DMS153 treated with DMSO at 0.1 percent for 48 hours (cell line): ENCODE data around the gene RTTN.
"Not testable (repeated sequence)": the region's sequence is repeated elsewhere in the genome, so short reads cannot be mapped to it uniquely, and the experiment has no call there.

ENCODE experiments used
- DNase-seq: peaks from one replicate; lab custom pipeline; 2025; ENCODE audit not compliant: unreplicated experiment; lab: John Stamatoyannopoulos, UW

Gene RTTN, protein sequence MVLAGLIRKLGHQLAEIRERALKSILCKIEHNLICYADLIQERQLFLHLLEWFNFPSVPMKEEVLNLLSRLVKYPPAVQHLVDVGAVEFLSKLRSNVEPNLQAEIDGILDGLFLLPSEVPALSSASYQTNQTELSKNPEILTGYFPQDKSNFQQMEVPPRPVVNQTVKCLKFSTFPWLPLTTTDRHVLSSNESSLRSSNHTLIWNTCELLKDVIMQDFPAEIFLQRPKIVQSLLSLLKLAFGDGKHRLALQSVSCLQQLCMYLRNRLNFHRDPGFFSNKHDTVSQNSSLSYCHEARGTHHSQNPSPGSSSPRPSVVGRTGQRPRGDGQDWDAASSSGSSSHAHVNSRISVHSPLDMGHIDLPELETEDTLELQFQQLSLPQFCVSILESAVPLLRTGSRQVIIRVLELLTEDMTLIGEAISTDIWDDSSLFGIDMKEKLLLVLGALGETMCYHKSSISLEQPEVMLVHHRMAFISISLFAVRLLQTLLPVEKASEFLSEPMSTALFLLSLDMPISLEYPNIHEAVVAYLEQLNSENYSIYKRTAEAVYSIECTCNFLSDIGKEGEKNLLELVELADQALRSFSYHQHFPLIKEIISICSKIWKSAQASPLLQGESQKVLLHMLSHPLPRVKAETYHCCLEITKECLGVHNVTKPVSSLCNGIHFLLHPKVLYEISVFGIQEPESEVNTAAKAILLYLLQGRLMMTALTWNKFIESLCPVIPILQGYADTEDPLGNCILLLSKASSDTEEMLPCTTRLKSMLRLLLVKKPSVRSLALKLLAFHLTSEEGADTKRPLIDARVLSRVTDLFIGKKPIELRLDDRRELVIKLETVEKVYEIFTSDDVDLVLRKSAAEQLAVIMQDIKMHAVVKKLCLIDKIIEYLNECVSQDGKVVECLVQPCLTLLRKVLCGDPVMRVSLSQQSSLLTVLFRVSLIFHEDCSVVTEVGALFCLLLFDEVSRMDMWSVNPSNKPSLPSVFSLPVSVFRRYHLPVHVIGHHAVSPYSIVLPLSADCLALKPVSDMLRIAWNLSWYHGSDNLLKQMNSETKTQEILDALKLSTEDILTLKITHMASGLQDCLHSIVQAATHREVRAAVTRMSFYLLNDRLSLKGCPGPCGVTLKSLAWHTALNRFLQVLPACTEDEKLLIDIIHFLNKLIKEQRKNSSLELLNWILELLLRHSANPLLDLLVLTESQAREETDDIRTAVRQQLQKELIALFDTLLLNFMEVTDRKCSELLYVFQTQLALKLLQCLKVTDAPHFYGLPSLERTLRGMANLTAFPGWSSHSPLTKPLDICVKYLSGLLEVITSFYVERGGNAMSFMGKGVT (N-terminal part only)

DNA sequence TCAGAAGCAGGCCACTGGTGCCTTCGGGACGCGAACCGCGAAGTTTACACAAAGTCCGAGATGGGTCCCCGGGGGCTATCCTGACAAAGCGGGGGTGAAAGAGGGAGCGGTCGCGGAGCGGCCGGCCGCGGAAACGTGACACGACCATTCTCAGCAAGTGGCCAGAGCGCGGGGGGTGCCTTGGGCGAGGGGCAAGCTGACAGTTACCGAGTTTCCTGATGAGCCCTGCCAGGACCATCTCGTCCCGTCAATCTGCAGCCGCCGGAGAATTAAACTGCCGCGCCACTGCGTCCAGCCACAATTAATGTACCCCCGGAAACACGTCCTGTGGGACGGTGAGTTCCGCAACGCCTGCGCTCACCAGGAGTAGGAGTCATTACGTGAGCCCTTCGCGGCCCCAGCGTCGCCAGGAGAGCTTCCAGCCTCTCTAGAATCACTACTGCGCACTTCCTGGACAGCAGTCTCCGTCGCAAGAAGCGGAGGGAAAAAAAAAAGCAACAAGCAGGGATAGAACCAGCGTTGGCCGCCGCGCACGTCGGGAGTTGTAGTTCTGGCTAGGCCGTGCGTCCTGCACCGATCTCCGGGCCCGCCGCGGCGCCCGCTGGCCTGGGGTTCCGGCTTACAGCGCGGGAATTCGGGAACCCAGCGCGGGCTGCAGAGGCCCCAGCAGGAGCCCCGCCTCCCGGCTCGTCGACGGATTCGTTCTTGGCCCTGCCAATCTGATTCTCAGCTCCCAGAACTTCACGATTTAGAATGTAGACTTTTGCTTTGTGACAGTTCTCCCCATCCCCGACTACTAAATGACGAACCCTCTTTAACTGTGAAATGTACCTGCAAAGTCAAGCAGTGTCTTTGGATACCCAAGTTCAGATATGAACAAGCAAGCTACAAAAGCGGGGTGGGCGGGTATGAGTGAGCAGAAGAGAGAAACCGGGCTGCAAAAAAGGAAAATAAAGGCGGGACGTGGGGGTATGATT, at the start of gene RTTN:
TSS of gene RTTN (minus strand) at position 267 of the 977 bp plus-strand sequence. CDS start at position 238, 29 bp downstream.
- peak; percentile 92 for DNase-seq

DNA sequence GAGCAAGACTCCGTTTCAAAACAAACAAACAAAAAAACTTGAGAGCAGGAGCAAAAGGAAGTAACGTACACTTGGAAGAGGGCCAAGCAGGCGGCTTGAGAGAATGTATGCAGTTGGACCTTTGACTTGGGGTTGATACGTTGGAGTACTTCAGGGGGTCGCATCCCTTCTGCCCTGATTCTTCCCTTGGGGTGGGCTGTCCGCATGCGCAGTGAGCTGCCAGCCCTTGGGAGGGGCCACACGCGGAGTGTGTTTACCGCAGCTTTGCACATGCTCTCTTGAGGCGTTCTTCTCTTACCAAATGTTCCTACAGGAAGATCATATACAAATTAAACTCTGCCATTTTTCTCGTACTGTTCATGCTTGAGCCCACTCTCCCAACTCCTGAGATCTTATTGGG, 45.3 kb upstream of the RTTN start:
- DNase-seq: no peak

DNA sequence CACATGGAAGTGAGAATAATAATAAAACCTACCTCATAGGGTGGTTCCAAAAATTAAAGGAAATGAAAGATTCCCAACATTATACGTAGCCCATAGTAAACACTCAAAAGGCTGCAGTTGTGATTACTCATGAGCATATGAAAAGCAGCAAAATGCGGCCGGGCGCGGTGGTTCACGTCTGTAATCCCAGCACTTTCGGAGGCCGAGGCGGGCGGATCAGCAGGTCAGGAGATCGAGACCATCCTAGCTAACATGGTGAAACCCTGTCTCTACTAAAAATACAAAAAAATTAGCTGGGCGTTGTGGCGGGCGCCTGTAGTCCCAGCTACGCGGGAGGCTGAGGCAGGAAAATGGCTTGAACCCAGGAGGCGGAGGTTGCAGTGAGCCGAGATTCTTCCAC, 44.4 kb upstream of the RTTN start:
- not testable (repeated sequence) for DNase-seq

DNA sequence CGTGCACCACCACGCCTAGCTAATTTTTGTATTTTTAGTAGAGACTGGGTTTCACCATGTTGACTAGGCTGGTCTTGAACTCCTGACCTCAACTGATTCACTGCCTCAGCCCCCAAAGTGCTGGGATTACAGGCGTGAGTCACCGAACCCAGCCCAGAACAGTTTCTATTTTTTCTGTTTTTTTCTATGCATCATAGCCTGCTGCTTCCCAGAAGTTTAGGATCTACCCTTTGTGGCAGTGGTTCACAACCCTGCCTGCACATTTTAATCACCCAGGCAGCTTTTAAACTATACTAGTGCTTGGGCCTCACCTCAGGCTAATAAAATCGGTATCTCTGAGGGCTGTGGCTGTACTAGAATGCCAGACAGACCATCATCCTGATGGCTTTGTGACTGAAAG, 43.6 kb upstream of the RTTN start:
- no peak for DNase-seq

DNA sequence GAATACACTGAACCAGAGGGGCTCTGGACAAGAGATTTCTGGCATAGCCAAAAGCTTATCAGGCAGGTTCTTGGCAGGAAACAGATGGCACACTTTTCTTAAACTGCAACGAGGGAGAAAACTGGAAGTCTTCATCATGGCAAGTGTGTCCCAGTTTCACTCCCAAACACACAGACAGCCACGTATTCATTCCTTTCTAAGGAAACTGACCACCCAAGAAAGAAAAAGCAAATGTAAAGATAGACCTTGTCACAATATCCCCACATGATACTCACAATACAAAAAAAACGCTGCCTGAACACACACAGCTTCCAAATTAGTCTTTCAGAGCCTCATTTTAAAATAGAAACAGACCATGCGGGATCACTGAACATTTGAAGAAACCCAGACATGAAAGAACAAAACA, 40.6 kb upstream of the RTTN start:
- DNase-seq: no peak

DNA sequence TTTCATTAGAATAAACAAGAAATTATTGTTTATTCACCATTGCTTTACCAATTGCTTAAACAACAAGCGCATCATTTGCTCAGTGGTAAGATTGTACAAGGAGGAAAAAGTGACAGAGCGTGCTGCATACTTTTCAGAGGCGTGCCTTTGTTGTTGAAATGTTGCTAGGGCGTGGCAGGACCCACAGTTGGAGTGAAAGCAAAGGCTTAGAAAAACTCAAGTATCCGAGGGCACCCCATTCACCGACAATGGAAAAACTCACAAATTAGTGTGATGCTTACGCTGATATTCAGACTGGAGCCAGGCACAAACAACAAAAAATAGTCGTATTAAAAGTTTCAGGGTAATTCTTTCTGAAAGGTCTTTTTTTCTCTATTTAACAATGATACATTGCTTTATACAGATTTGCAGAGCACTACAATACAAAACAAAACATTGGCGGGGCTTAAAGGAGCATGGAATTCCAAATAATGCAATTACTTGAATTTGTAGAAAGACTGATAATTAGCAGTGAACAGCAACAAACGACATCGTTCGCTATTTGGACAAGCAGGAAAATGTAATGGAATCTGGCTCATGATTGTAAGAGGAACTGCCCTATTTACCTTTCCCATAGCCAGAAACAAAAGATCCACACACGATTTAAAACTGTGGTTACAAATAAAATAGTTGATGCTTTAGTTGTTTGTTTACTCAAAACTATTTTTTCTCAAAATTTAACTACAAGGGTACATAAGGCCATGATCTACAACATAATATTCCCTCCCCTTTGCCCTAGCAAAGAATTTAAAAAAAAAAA, 37.8 kb upstream of the RTTN start:
- DNase-seq: no peak

DNA sequence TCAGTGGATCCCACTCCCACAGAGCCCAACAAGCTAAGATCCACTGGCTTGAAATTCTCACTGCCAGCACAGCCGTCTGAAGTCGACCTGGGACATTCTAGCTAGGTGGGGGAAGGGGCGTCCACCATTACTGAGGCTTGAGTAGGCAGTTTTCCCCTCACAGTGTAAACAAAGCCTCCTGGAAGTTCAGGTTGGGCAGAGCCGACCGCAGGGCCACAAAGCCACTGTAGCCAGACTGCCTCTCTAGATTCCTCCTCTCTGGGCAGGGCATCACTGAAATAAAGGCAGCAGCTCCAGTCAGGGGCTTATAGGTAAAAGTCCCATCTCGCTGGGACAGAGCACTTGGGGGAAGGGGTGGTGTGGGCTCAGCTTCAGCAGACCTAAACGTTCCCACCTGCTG, 31.4 kb upstream of the RTTN start:
- DNase-seq: not testable (repeated sequence)

DNA sequence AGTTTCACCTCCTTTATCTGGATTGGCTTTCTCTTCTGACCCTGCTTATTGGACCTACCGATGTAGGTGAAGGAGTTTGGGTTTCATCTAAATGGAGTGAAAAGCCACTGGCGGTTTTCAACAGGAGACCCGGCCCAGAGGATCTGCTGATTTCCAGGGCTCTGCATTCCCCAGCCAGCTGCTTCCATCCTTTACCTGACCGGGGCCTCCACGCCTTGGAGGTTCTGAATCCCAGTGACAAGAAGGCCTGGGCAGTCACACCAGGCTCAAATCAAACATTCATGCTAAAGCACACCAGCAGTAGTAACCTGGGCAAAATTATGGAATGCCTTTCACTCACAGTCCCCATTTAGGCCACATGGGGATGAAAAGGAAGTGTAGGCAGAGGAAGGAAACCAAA, 30.0 kb upstream of the RTTN start:
- no peak for DNase-seq

DNA sequence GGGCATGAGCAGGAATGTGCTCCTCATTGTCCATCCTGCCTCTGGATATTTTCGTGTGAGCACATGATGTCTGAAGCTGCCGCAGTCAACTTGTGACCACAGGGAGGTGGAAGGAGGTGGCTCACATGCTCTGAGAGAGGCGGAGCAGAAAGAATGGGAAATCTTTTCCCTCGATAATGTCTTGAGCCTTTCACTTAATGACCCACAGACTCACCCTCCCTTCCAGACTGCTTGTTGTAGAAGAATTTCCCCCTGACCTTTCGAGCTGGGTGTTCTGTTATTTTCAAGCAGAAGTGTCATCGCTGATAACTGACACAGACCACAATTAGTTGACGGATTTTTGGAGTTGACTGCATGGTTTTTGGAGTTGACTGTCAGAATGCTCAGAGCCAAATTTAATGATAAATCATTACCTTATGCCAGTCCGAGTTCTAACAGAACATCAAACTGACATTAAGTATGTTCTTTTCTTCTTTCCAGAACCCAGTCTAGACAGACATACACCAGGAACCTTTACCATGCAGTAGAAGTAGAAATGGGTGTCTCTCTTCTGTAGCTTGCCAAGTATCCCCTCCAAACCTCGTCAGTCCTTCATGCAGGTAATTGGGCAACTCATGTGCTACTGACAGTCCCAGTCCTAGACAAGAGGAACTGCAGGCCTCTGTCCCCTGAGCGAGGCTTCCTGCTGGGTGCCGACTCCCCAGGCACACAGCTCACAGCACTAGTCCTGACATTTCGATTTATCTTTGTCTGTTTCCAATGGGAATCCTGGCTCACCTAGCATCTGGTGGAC, 29.4 kb upstream of the RTTN start:
- no peak for DNase-seq

DNA sequence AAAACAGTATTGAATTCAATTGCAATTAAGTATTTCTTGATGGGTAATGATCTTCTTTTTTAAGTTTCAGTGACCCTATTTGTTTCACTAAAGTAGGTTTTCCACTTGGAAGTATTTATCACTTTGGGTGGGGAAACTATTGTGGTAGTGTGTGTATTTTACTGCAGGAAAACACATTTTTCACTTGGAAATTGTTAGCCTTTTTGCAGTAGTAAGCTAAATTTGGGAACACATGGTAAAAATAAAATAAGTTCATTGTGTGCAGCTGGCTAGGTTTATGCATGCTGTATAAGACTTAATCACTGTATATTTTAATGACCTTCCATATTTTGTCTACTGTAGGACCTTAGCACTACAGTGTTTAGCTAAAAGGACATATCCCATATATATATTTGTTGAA, 28.5 kb upstream of the RTTN start:
- no peak for DNase-seq

DNA sequence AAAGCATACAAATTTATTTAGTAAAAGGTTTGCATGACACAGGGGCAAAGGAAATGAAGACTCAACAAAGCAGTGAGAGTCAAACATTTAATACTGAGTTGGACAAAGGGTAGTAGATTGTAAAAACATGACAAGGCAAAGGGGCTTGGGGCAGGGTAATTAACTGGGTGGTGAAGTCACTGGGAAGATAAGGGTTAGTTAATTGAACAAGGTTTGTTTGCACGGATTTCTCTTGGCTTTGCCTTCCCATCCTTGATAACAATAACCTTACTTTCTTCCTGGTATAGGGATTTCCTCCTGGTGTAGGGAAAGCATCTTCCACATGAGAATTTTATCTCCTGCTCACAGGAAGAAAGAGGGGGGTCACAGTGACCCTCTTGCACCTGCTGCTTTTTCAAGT, 26.8 kb upstream of the RTTN start:
- no peak for DNase-seq

DNA sequence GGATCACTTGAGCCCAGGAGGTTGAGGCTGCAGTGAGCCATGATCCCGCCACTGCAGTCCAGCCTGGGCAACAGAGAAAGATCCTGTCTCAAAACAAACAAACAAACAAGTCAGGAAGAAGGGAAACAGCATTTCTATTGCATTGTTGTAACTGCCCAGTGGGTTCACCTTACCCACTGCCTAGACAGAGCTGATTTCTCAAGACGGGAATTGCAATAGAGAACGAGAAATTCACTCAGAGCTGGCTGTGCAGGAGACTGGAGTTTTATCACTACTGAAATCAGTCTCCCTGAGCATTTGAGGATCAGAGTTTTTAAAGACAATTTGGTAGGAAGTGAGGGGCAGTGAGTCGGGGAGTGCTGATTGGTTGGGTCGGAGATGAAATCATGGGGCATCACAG, 24.2 kb upstream of the RTTN start:
- no peak for DNase-seq

DNA sequence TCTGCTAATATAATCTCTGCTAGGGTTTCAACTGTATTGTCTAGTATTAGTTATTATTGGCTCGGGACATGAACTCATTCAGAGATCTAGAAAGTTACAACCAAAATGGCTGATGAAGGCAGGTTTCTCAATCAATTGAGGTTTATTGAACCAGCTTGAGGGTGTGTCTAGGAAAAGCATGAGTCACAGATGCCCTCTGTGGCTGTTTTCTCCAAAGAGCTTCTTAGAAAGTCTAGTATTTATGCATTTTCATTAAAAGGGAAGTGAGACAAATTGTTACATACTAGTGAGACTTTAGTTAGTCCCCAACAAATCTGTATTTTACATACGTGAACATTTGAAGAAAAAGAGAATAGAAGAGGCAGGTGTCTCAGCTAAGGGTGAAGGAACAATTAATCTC, 23.0 kb upstream of the RTTN start:
- DNase-seq: no peak

DNA sequence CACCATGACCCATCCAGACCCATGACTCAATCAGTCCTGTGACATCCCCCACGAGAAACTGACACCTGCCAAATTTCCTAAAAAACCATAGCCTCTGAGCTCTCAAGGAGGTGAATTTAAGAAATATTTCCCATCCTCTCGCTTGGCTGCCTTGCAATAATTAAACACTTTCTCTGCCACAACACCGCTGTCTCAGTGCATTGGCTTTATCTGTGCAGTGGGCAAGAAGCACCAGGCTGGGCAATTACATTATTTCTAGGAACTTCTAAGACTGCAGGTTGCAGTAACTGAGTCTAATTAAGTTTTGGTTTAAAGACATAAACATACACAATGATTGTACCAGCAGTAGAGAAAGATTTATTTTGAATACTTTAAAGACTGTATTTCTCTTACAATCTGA, 22.0 kb upstream of the RTTN start:
- no peak for DNase-seq

DNA sequence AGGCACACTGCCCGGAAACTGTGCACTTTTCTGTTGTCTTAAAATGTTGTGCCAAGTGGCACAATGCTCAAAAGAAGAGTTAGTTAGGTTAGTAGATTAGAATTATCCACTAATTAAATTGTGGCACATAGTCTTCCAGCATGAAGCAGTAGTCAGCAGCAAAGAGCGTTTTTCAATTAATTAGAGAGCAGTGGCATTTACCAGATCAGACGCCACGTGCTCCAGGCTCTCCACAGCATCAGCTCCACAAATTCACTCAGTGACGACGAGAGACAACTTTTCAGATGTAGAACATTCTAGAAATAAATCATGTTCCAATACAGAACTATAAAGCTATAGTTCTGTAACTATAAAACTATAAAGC, 16.4 kb upstream of the RTTN start:
- DNase-seq: no peak

DNA sequence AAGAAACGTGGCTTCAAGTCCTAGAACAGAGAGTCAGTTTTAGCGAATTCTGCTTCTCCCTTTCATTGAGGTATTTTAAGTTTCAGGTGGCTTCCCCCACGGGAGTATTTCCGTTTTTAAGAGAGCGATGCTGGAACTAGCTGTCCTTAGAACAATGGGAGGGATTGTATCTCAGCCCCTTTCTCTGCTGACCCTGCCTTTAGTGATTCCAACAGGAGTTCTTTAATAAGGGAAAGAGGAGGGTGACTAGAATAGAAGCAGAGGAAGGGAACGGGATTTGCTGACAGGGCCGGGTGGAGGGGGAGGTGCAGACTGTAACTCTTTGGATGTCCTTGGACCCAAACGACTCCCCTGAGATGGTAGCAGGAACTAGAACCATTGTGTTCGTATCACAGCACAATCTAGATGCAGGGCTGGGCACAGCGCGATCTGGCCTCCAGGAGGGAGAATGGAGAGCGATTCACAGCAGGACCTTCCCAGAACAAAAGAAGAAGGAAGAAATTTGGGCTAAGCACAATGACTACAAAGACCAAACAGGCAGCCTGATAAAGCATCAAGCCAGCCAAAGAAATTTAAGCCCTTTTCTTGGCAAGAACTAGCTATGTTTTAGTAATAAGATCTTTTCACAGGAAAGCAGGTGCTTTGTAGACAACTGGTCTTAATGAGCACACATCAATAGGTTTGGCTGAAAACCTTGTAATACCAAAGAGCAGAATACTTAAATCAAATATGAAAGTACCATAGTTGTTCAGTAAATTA, 15.8 kb upstream of the RTTN start:
- no peak for DNase-seq

DNA sequence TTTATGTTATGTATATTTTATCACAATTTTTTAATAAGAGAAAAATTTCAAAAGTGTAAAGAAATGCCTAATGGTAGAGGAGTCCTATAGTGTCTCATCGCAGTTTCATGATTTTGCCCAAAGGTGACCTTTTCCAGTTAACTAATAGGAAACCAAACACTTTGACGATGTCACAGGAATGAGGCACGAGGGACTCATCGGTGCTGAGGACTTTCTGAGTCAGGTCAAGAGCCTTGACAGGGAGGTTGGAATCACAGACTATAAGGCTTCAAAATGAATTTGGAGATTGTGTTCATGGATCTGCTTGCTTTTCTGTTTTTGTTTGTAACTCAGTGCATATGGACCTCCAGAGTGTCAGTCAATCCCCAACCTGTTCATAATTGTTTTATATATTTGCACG, 15.1 kb upstream of the RTTN start:
- no peak for DNase-seq

DNA sequence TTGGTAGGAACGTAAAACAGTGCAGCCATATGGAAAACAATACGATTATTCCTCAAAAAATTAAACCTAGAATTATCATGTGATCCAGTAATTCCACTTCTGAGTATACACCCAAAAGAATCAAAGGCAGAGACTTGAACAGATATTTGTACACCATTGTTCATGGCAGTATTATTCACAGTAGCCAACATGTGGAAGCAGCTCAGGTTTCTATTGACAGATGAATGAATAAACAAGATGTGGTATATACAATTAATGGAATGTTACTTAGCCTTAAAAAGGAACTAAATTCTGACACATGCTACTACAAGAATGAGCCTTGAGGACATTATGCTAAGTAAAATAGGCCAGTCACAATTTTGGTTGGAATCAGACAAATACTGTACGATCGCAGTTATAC, 14.2 kb upstream of the RTTN start:
- DNase-seq: no peak
